ENCODE data around the gene TMEM117.

DNA sequence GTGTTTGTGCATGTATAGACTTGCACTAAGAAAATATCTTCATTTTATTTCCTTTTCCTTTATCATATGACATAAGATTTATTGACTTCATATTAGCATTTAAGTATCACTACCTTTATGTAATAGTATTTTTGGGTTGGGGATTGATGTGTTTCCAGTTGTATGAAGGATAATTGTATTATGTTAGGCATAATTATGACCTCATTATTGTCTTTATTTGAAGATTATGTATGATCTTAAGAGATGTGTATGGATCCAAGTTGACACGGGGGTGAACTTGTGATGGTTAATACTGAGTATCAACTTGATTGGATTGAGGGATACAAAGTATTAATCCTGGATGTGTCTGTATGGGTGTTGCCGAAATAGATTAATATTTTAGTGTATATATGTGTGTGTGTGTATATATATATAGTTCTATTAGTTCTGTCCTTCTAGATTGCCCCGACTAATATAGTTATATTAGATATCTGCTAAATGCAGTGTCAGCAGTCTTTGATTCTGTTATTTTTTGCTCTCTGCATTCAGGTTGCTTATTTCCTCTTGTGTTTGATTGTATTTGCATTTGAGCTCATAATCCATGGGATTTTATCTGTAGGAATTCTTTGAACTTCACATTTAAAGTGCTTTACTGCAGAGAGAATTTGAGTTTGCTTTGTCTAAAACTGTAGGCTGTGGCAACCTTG is 211.0 kb downstream of the TMEM117 start:
- TF ChIP-seq POLR2AphosphoS5 (IDR thresholded peaks at IDR 0.05; ENCODE audit: low read depth, low read length) (no peak), POLR2A (IDR thresholded peaks at IDR 0.05; ENCODE audit: low read depth, low read length) (no peak)

Measured in GM12892 (cell line).